SK-N-SH treated with all-trans-retinoic acid at 6 μM for 48 hours (cell line): ENCODE measurements around the gene TEAD1.

Experiments used
- ATAC-seq: fragments of 200-7000 bp; cut with Tn5 transposase; 3 replicates; pipeline ENCODE4 v1.9.1; 2020; ENCODE audit warnings: mild to moderate bottlenecking, moderate library complexity
- ARNTL ChIP-seq: fragments of 450-650 bp; formaldehyde crosslinking; IDR thresholded peaks from 2 replicates; pipeline ENCODE4 v1.5.0; 2020; ENCODE audit warnings: low read depth, mild to moderate bottlenecking, moderate library complexity, borderline replicate concordance
- BACH2 ChIP-seq: fragments of 250-450 bp; sonication (Bioruptor Pico); IDR thresholded peaks from 2 replicates; pipeline ENCODE4 v1.9.0; 2021; ENCODE audit warnings: mild to moderate bottlenecking, borderline replicate concordance
- CREB5 ChIP-seq: fragments of 250-450 bp; sonication (Bioruptor Pico); IDR thresholded peaks from 2 replicates; pipeline ENCODE4 v1.5.1; 2020; ENCODE audit warnings: low read depth, mild to moderate bottlenecking, moderate library complexity
- CSDC2 ChIP-seq: fragments of 250-450 bp; sonication (Bioruptor Pico); IDR thresholded peaks from 2 replicates; pipeline ENCODE4 v1.5.0; 2020; ENCODE audit warnings: mild to moderate bottlenecking, moderate library complexity
- CSRNP3 ChIP-seq: fragments of 250-450 bp; sonication (Bioruptor Pico); IDR thresholded peaks from 2 replicates; pipeline ENCODE4 v1.5.1; 2021; ENCODE audit warnings: mild to moderate bottlenecking, moderate library complexity
- ESRRG ChIP-seq: fragments of 250-450 bp; sonication (Bioruptor Pico); IDR thresholded peaks from 2 replicates; pipeline ENCODE4 v1.6.1; 2021; ENCODE audit warnings: mild to moderate bottlenecking
- GLIS3 ChIP-seq: fragments of 250-450 bp; sonication (Bioruptor Pico); IDR thresholded peaks from 2 replicates; pipeline ENCODE4 v1.5.0; 2020; ENCODE audit warnings: mild to moderate bottlenecking, moderate library complexity
- OSR1 ChIP-seq: fragments of 250-450 bp; sonication (Bioruptor Pico); IDR thresholded peaks from 2 replicates; pipeline ENCODE4 v1.8.0; 2022; ENCODE audit warnings: moderate library complexity, mild to moderate bottlenecking, inconsistent platforms
- PATZ1 ChIP-seq: fragments of 250-450 bp; sonication (Bioruptor Pico); IDR thresholded peaks from 2 replicates; pipeline ENCODE4 v1.8.0; 2020; ENCODE audit warnings: mild to moderate bottlenecking, moderate library complexity, borderline replicate concordance
- POU6F1 ChIP-seq: fragments of 250-450 bp; sonication (Bioruptor Pico); IDR thresholded peaks from 2 replicates; pipeline ENCODE4 v1.8.0; 2021; ENCODE audit warnings: low read depth, mild to moderate bottlenecking, moderate library complexity, borderline replicate concordance
- PPARA ChIP-seq: fragments of 250-450 bp; sonication (Bioruptor Pico); IDR thresholded peaks from 2 replicates; pipeline ENCODE4 v1.5.0; 2020; ENCODE audit warnings: mild to moderate bottlenecking, borderline replicate concordance
- RARB ChIP-seq: fragments of 250-450 bp; sonication (Bioruptor Pico); IDR thresholded peaks from 2 replicates; pipeline ENCODE4 v1.8.0; 2021; ENCODE audit warnings: mild to moderate bottlenecking, moderate library complexity
- SNAI2 ChIP-seq: fragments of 250-450 bp; sonication (Bioruptor Pico); IDR thresholded peaks from 2 replicates; pipeline ENCODE4 v1.5.0; 2020; ENCODE audit warnings: mild to moderate bottlenecking, moderate library complexity
- TCF4 ChIP-seq: fragments of 250-450 bp; sonication (Bioruptor Pico); IDR thresholded peaks from 2 replicates; pipeline ENCODE4 v1.8.0; 2021; ENCODE audit warnings: mild to moderate bottlenecking, moderate library complexity, borderline replicate concordance
- TSHZ2 ChIP-seq: fragments of 250-450 bp; sonication (Bioruptor Pico); IDR thresholded peaks from 2 replicates; pipeline ENCODE4 v1.5.0; 2020; ENCODE audit warnings: mild to moderate bottlenecking, moderate library complexity
- ZC3H10 ChIP-seq: fragments of 250-450 bp; sonication (Bioruptor Pico); IDR thresholded peaks from 2 replicates; pipeline ENCODE4 v1.5.1; 2021; ENCODE audit warnings: mild to moderate bottlenecking, moderate library complexity
- ZFP3 ChIP-seq: fragments of 250-450 bp; sonication (Bioruptor Pico); IDR thresholded peaks from 2 replicates; pipeline ENCODE4 v1.5.0; 2020; ENCODE audit warnings: mild to moderate bottlenecking, moderate library complexity
- ZFP30 ChIP-seq: fragments of 450-650 bp; formaldehyde crosslinking; IDR thresholded peaks from 2 replicates; pipeline ENCODE4 v1.5.0; 2022; ENCODE audit warnings: mild to moderate bottlenecking, moderate library complexity
- ZNF565 ChIP-seq: fragments of 450-650 bp; formaldehyde crosslinking; conservative IDR thresholded peaks from 2 replicates; pipeline ENCODE4 v1.5.0; 2020; ENCODE audit warnings: low read depth, mild to moderate bottlenecking, moderate library complexity
- ZNF70 ChIP-seq: fragments of 450-650 bp; formaldehyde crosslinking; IDR thresholded peaks from 2 replicates; pipeline ENCODE4 v1.5.0; 2020; ENCODE audit warnings: mild to moderate bottlenecking, moderate library complexity
- ZNF8 ChIP-seq: fragments of 450-650 bp; formaldehyde crosslinking; IDR thresholded peaks from 2 replicates; pipeline ENCODE4 v1.5.0; 2020; ENCODE audit warnings: mild to moderate bottlenecking, moderate library complexity

TEAD1 gene

GRCh38 chr11:12792590-12792989 lies 118.4 kb downstream of the TEAD1 start:
- no peak for TF ChIP-seq ZFP3 (CRISPR knock-in tag)
- no peak for TF ChIP-seq PATZ1 (CRISPR knock-in tag)
- no peak for TF ChIP-seq ARNTL (CRISPR knock-in tag)
- TF ChIP-seq ZC3H10 (CRISPR knock-in tag): no peak
- TF ChIP-seq PPARA: no peak
- no peak for TF ChIP-seq ZNF70 (CRISPR knock-in tag)
- no peak for TF ChIP-seq CSDC2 (CRISPR knock-in tag)
- TF ChIP-seq CREB5: no peak
- TF ChIP-seq ZNF565: no peak
- TF ChIP-seq BACH2: no peak
- TF ChIP-seq ESRRG (CRISPR knock-in tag): no peak
- TF ChIP-seq TSHZ2: no peak
- no peak for TF ChIP-seq RARB (CRISPR knock-in tag)
- no peak for TF ChIP-seq POU6F1 (CRISPR knock-in tag)
- TF ChIP-seq OSR1 (CRISPR knock-in tag): no peak
- TF ChIP-seq CSRNP3 (CRISPR knock-in tag): no peak
- ATAC-seq: 0 out of 3 replicates have a peak, but pooled peaks have one; percentile 8

- no peak for ATAC-seq
- TF ChIP-seq OSR1 (CRISPR knock-in tag) (no peak), ZNF70 (CRISPR knock-in tag) (no peak), BACH2 (no peak), ARNTL (CRISPR knock-in tag) (no peak), PPARA (no peak), TCF4 (no peak), ZNF8 (CRISPR knock-in tag) (no peak), SNAI2 (CRISPR knock-in tag) (no peak), POU6F1 (CRISPR knock-in tag) (no peak), ZC3H10 (CRISPR knock-in tag) (no peak), ZNF565 (no peak), ZFP30 (CRISPR knock-in tag) (no peak), GLIS3 (CRISPR knock-in tag) (no peak), ESRRG (CRISPR knock-in tag) (no peak), TSHZ2 (no peak)
Observed at GRCh38 chr11:12793065-12793464, 118.8 kb downstream of the TEAD1 start.
